SHP77 (cell line): ENCODE data around the gene CASP8.
A peak's percentile ranks its signal among the peaks of the same experiment; 100 is the strongest.
"Not testable (repeated sequence)": the region's sequence is repeated elsewhere in the genome, so short reads cannot be mapped to it uniquely, and the experiment has no call there.

Experiments
- DNase-seq, 2 experiments: peaks; one replicate each; lab custom pipeline; 2025; lab: John Stamatoyannopoulos, UW

CASP8 gene

GRCh38 chr2:201260302-201260800, at the start of gene CASP8:
Gene CASP8 (plus strand): TSS chr2:201260536. CDS start chr2:201266487, 5,951 bp downstream.
- no peak for DNase-seq

DNA sequence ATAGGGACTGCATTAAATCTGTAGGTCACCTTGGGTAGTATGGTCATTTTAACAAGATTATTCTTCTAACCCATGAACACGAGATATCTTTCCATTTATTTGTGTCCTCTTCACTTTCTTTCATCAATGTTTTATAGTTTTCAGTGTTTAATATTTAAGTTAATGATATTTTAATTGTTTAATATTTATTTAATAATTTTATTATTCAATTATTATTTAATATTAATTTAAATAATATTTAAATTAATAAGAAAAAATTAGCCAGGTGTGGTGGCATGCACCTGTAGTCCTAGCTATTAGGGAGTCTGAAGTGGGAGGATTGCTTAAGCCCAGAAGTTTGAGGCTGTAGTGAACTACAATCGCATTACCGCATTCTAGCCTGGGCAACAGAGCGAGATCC, 44.4 kb upstream of the CASP8 start:
- DNase-seq: no peak

GRCh38 chr2:201216918-201217317, 43.4 kb upstream of the CASP8 start:
- DNase-seq: no peak

- no peak for DNase-seq
Measured at GRCh38 chr2:201218780-201219179, 41.6 kb upstream of the CASP8 start.

GRCh38 chr2:201219328-201220096, 40.8 kb upstream of the CASP8 start:
- no peak for DNase-seq

- no peak for DNase-seq
Measured at GRCh38 chr2:201220102-201220570, 40.2 kb upstream of the CASP8 start.

GRCh38 chr2:201223089-201224073, 37.0 kb upstream of the CASP8 start:
- no peak for DNase-seq

DNA sequence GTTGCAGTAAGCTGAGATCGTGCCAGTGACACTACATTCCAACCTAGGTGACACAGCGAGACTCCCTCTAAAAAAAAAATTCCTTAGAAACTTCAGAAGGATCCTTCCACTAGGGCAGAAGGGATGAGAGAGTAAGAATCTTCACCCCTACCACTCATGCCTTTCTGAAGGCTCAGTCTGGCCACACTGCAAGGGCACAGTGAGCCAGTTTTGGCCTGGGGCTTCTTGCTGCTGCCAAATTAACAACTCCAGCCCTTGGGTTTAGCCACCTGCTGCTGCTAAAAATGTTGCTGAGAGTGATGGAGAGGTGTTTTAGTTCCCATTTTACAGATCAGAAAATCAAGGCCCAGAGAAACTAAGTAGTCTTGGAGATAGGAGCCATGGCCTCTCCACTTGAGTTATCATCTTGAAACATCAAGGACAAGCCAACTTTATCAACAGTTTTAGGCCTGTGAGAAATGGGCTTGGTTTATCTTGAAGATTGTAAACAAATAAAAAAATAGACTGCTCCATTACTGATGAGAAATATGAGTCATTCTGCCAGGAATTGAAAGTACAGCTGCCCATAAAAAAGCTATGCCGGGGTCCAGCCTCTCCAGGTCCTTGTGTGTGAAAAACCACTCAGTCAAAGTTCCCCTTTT, 31.9 kb upstream of the CASP8 start:
- no peak for DNase-seq

GRCh38 chr2:201228912-201229290, 31.4 kb upstream of the CASP8 start:
- DNase-seq: no peak

- DNase-seq: peak; percentile 90 to 95
Measured at GRCh38 chr2:201231781-201232466, 28.4 kb upstream of the CASP8 start.

DNA sequence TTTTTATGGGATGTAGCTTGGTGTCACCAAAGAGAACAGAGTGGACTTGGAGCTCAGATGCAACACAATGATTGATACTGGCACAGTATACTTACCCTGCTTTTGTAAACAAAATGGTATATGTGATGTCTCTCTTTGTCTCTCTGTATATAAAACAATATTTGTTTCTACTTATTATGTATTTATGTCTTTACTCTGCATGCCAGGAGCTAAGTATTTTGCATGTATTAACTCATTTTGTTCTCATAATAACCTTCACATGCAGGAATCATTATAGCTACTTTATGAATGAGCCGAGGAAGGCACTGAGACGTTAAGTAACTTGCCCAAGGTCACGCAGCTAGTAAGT, 27.9 kb upstream of the CASP8 start:
- DNase-seq: no peak

GRCh38 chr2:201233192-201233811, 27.0 kb upstream of the CASP8 start:
- peak; percentile 87 to 90 for DNase-seq

DNA sequence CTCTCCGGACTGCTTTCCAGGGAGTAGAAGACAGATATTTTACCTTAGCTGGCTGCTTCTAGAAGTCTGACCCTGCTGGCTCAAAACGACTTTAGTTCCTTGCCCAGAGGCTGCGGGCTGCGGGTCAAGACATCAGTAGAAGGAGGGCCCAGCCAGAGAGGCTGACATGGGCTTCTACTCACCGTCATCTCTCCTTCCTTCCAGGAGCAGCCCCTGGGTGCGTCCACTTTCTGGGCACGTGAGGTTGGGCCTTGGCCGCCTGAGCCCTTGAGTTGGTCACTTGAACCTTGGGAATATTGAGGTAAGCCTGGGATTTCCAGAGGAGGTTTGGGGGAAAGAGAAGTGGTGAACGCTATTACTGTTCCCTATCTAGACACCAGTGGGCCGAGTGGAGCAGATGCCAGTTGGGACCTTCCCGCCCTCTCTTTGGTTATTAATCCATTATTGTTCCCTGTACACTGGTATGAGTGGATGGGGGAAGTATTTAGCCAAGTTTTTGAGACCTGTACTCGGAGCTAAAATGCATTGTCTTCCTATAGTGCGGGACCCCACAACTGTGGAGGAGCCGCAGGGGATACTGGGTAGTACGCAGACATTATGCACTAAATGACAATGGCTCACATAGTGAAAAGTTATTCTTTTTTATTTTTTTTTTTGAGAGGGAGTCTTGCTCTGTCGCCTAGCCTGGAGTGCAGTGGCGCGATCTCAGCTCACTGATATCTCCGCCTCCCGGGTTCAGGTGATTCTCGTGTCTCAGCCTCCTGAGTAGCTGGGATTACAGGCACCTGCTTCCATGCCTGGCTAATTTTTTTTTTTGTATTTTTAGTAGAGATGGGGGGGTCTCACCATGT, 26.3 kb upstream of the CASP8 start:
- peak in 1 of 2 experiments; percentile 9 for DNase-seq

DNA sequence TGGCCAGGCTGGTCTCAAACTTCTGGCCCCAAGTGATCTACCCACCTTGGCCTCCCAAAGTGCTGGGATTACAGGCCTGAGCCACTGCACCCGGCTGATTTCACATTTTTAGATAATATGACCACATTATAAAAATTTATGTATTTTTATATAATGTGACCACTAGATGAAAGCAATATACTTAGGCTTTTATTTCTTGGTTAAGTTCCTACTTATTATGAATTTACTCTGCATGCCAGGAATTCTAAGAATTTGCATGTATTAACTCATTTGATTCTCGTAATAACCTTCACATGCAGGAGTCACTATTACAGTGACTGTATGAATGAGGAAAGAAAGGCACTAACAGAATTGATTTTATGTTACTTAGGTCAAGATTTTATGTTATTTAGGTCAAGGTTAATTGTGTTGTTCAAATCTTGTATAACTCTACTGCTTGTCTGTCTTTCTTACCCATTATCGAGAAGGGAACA, 25.6 kb upstream of the CASP8 start:
- no peak for DNase-seq

GRCh38 chr2:201235860-201236811, 24.2 kb upstream of the CASP8 start:
- DNase-seq: peak; percentile 18 to 41

- no peak for DNase-seq
Measured at GRCh38 chr2:201237486-201238123, 22.7 kb upstream of the CASP8 start.

DNA sequence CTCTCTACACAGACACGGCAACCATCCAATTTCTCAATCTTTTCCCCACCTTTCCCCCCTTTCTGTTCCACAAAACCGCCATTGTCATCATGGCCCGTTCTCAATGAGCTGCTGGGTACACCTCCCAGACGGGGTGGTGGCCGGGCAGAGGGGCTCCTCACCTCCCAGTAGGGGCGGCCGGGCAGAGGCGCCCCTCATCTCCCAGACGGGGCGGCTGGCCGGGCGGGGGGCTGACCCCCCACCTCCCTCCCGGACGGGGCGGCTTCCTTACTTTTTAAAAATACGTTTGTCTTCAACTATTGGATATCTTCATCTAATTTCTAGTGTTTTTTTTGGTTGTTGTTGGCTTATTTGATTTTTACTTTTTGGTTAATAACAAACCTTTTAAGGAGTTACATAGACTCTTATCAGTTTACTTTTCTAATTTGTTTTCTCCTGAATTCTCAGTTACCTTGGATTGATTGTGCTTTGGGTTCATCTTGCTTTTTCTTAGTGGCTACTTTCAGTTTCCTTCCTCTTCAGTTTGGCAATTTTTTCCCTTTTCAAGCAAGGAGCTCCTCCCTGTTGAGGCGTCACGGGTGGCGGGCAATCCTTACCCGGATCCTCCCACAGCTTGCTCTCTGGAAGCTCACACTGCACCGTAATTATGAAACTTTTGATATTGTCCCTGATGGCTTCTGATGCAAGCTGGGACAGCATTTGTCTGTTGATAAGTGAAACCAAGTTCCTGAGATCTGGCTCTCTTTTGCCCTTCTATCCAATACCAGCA, 21.0 kb upstream of the CASP8 start:
- DNase-seq: not testable (repeated sequence)
